Measurements from ENCODE around the gene RUNX1.

Gene RUNX1

GRCh38 chr21:35048706-35049617 lies at the start of gene RUNX1:
TSS of gene RUNX1 (minus strand) at chr21:35049302.
- FAIRE-seq: no peak

- no peak for FAIRE-seq
Observed at GRCh38 chr21:35097525-35097924, 48.4 kb upstream of the RUNX1 start.

- no peak for FAIRE-seq
Observed at GRCh38 chr21:35096959-35097358, 47.9 kb upstream of the RUNX1 start.

GRCh38 chr21:35095859-35096291 lies 46.8 kb upstream of the RUNX1 start:
- FAIRE-seq: no peak

- FAIRE-seq: no peak
Observed at GRCh38 chr21:35093514-35093913, 44.4 kb upstream of the RUNX1 start.

- no peak for FAIRE-seq
Observed at GRCh38 chr21:35091496-35091895, 42.4 kb upstream of the RUNX1 start.

- no peak for FAIRE-seq
Observed at GRCh38 chr21:35090403-35090802, 41.3 kb upstream of the RUNX1 start.

- no peak for FAIRE-seq
Observed at GRCh38 chr21:35088319-35088771, 39.2 kb upstream of the RUNX1 start.

- FAIRE-seq: no peak
Observed at GRCh38 chr21:35086357-35086756, 37.3 kb upstream of the RUNX1 start.

- FAIRE-seq: no peak
Observed at GRCh38 chr21:35084869-35085268, 35.8 kb upstream of the RUNX1 start.

- no peak for FAIRE-seq
Observed at GRCh38 chr21:35083246-35083645, 34.1 kb upstream of the RUNX1 start.

GRCh38 chr21:35081861-35082260 lies 32.8 kb upstream of the RUNX1 start:
- no peak for FAIRE-seq

- no peak for FAIRE-seq
Observed at GRCh38 chr21:35079181-35079580, 30.1 kb upstream of the RUNX1 start.

GRCh38 chr21:35077975-35078374 lies 28.9 kb upstream of the RUNX1 start:
- FAIRE-seq: no peak

GRCh38 chr21:35077466-35077865 lies 28.4 kb upstream of the RUNX1 start:
- FAIRE-seq: no peak

GRCh38 chr21:35075546-35075945 lies 26.4 kb upstream of the RUNX1 start:
- no peak for FAIRE-seq

- no peak for FAIRE-seq
Observed at GRCh38 chr21:35072960-35073359, 23.9 kb upstream of the RUNX1 start.

- FAIRE-seq: no peak
Observed at GRCh38 chr21:35072557-35072956, 23.5 kb upstream of the RUNX1 start.

- no peak for FAIRE-seq
Observed at GRCh38 chr21:35071347-35071746, 22.2 kb upstream of the RUNX1 start.

- FAIRE-seq: no peak
Observed at GRCh38 chr21:35070436-35070835, 21.3 kb upstream of the RUNX1 start.

GRCh38 chr21:35066824-35067223 lies 17.7 kb upstream of the RUNX1 start:
- no peak for FAIRE-seq

- FAIRE-seq: no peak
Observed at GRCh38 chr21:35063428-35064172, 14.5 kb upstream of the RUNX1 start.

- no peak for FAIRE-seq
Observed at GRCh38 chr21:35062016-35062415, 12.9 kb upstream of the RUNX1 start.

- no peak for FAIRE-seq
Observed at GRCh38 chr21:35059742-35060141, 10.6 kb upstream of the RUNX1 start.

Data from G401.6 (cell line).